K562 (cell line): ENCODE measurements around the gene ATP6V0E1. TPM values are rescaled to one million over a fixed set of nuclear protein-coding genes. Genes with fewer than 3 reads are reported as not detected.

ENCODE experiments used
- ATF7 ChIP-seq: fragments of 450-650 bp; IDR thresholded peaks from 2 replicates; pipeline ENCODE4 v1.7.1; 2014; ENCODE audit warnings: mild to moderate bottlenecking, moderate library complexity
- GTF2A2 ChIP-seq: IDR thresholded peaks from 2 replicates; pipeline ENCODE4 v1.6.1; 2016; ENCODE audit warnings: mild to moderate bottlenecking, missing genetic modification characterization, missing compliant biosample characterization
- HMGN3 ChIP-seq: IDR thresholded peaks from 2 replicates; pipeline ENCODE4 v1.6.1; 2011; ENCODE audit warnings: borderline replicate concordance, low read depth, mild to moderate bottlenecking, mixed read lengths, low read length; ENCODE audit not compliant: insufficient read length; ENCODE audit errors: extremely low read depth
- MAZ ChIP-seq, 2 experiments: fragments of 450-650 bp in 1 of 2; sonication (generic) in 1 of 2; formaldehyde crosslinking; IDR thresholded peaks in 1 of 2; conservative IDR thresholded peaks in 1 of 2; 2 replicates each; pipeline versions ENCODE4 v1.4.0 to v1.5.0; 2020; ENCODE audit warnings: mild to moderate bottlenecking in 1 of 2, missing genetic modification reagents in 1 of 2
- NR1H2 ChIP-seq: sonication (generic); formaldehyde crosslinking; IDR thresholded peaks from 2 replicates; pipeline ENCODE4 v1.4.0; 2020; ENCODE audit warnings: mild to moderate bottlenecking, missing genetic modification reagents
- PRMT5 ChIP-seq: sonication (generic); formaldehyde crosslinking; IDR thresholded peaks from 2 replicates; pipeline ENCODE4 v1.5.0; 2020; ENCODE audit warnings: missing genetic modification reagents
- SIX5 ChIP-seq, 2 experiments: IDR thresholded peaks; 2 replicates each; pipeline ENCODE4 v1.6.1; 2011; ENCODE audit warnings: low read length in 2 of 2, borderline replicate concordance in 1 of 2, low read depth in 1 of 2, mild to moderate bottlenecking in 1 of 2, moderate library complexity in 1 of 2; ENCODE audit not compliant: insufficient read depth in 1 of 2
- SP2 ChIP-seq: IDR thresholded peaks from 2 replicates; pipeline ENCODE4 v1.6.1; 2011; ENCODE audit warnings: mild to moderate bottlenecking, low read depth, low read length, moderate library complexity; ENCODE audit not compliant: poor library complexity, severe bottlenecking; ENCODE audit errors: extremely low read depth
- ZC3H4 ChIP-seq: sonication (generic); formaldehyde crosslinking; IDR thresholded peaks from 2 replicates; pipeline ENCODE4 v1.9.0; 2021; ENCODE audit warnings: missing genetic modification reagents, borderline replicate concordance
- ZNF124 ChIP-seq: sonication (generic); formaldehyde crosslinking; IDR thresholded peaks from 2 replicates; pipeline ENCODE4 v1.8.1; 2022; ENCODE audit warnings: missing genetic modification reagents
- ZNF133 ChIP-seq: fragments of 250-450 bp; sonication (Bioruptor Pico); IDR thresholded peaks from 2 replicates; pipeline ENCODE4 v1.4.0; 2020; ENCODE audit warnings: mild to moderate bottlenecking
- ZNF324 ChIP-seq: fragments of 250-450 bp; sonication (Bioruptor Pico); IDR thresholded peaks from 2 replicates; pipeline ENCODE4 v1.4.0; 2020; ENCODE audit warnings: mild to moderate bottlenecking
- ZNF445 ChIP-seq: fragments of 250-450 bp; sonication (Bioruptor Pico); IDR thresholded peaks from 2 replicates; pipeline ENCODE4 v1.4.0; 2020; ENCODE audit warnings: low read depth, mild to moderate bottlenecking, moderate library complexity
- ZNF717 ChIP-seq: fragments of 250-450 bp; sonication (Bioruptor Pico); IDR thresholded peaks from 2 replicates; pipeline ENCODE4 v1.5.0; 2021
- ZNF76 ChIP-seq: fragments of 250-450 bp; sonication (Bioruptor Pico); IDR thresholded peaks from 2 replicates; pipeline ENCODE4 v1.4.0; 2020; ENCODE audit warnings: mild to moderate bottlenecking, moderate library complexity, borderline replicate concordance
- polyA plus RNA-seq, 8 experiments: library from polyadenylated mRNA; depleted of rRNA in 4 of 8; stranded (reverse) in 5 of 8; unstranded in 3 of 8; fragments of >200 nt; fragmentation: Nextera tagmentation in 2 of 8; fragmentation: Illumina TruSeq in 1 of 8; extraction: Ambion mirVana in 2 of 8; extraction: Trizol in 1 of 8; gene quantifications; 2 replicates each; pipeline versions ENCODE4 v1.2.1 to v1.2.3, GENCODE V29; 2011 to 2014; ENCODE audit warnings: inconsistent platforms in 1 of 8, missing spikeins in 1 of 8
- total RNA-seq, 7 experiments: library from RNA; depleted of rRNA in 6 of 7; stranded (reverse); fragments of >200 nt in 6 of 7; fragmentation: Illumina TruSeq in 2 of 7; extraction: Trizol in 2 of 7; gene quantifications; 2 replicates each; pipeline versions ENCODE4 v1.2.1 to v1.2.3, GENCODE V29; 2011 to 2021; ENCODE audit warnings: low replicate concordance in 1 of 7
- TF ChIP-seq, protein P1 (sequence below), 3 experiments: fragments of 200-800 bp in 1 of 3; sonication (Bioruptor generic) in 1 of 3; sonication (generic) in 1 of 3; formaldehyde crosslinking in 1 of 3; IDR thresholded peaks; 2 replicates each; pipeline versions ENCODE4 v1.6.1 to v1.8.0; 2016 to 2022; ENCODE audit warnings: mild to moderate bottlenecking in 2 of 3, missing compliant biosample characterization in 2 of 3, missing genetic modification characterization in 2 of 3, missing genetic modification reagents in 1 of 3
- TF ChIP-seq, protein P2 (sequence below): fragments of 250-450 bp; sonication (Bioruptor Pico); IDR thresholded peaks from 2 replicates; pipeline ENCODE4 v1.9.0; 2021; ENCODE audit warnings: mild to moderate bottlenecking, inconsistent platforms
- TF ChIP-seq, protein P3 (sequence below): fragments of 450-650 bp; IDR thresholded peaks from one replicate; pipeline ENCODE4 v1.6.1; 2018; ENCODE audit warnings: mild to moderate bottlenecking, moderate library complexity; ENCODE audit not compliant: partially characterized antibody
- TF ChIP-seq, protein P4 (sequence below): fragments of 450-650 bp; IDR thresholded peaks from 2 replicates; pipeline ENCODE4 v1.6.1; 2016; ENCODE audit warnings: antibody characterized with exemption

The ATP6V0E1 gene
- total and polyA plus RNA-seq, 9 of the 15 experiments (the other 6 are each of a cell fraction or from before 2014, with no cell fraction given) = 63.8 to 395 (median 112) TPM

DNA sequence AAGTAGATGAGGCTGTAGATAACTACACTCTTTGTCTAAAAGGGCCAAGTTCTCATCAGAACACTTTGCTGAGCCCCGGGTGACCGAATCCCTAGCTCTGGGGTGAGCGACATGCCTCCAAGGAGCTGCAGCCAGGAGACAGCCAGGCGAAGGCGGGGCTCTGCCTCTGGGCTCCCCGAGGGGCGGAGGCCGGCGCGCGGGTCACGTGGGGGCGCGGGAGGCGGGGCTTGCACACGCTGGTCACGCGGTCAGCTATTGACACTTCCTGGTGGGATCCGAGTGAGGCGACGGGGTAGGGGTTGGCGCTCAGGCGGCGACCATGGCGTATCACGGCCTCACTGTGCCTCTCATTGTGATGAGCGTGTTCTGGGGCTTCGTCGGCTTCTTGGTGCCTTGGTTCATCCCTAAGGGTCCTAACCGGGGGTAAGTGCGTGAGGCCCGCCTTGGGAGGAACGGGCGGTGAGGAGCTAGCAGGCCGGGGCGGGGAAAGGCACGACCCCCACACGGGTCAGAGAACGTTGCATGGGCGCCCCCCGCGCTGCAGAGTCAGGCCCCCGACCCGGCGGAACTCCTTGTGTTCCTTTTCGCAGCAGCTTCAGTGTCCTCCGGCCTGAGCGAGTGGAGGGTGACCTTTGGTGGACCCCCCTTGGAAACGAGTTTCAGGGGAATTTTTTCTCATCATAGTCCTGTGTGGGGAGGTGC is at the start of gene ATP6V0E1 (continued):
- TF ChIP-seq, protein P1, sequence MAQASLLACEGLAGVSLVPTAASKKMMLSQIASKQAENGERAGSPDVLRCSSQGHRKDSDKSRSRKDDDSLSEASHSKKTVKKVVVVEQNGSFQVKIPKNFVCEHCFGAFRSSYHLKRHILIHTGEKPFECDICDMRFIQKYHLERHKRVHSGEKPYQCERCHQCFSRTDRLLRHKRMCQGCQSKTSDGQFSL (CRISPR knock-in tag; IDR thresholded peaks at IDR 0.05) = peak; percentile 41; the same call in 1 of the 2 replicates
- TF ChIP-seq, protein P1 (tag; IDR thresholded peaks at IDR 0.05) = no peak
- TF ChIP-seq PRMT5 (no peak), ZNF717 (no peak), HMGN3 (peak; percentile 91), NR1H2 (CRISPR knock-in tag) (no peak), MAZ (CRISPR knock-in tag; conservative IDR thresholded peaks at IDR 0.05 in 1 of 2, IDR thresholded peaks at IDR 0.05 in 1 of 2) (peak; percentile 72 to 90), ZNF324 (no peak), ZNF76 (no peak), GTF2A2 (tag) (no peak), SP2 (no peak), ZNF445 (CRISPR knock-in tag) (no peak), ZC3H4 (CRISPR knock-in tag) (peak; percentile 84; the same call in 1 of the 2 replicates), SIX5 (IDR thresholded peaks at IDR 0.05; ENCODE audit: borderline replicate concordance in 1 of 2, insufficient read depth in 1 of 2, low read depth in 1 of 2, low read length in 2 of 2) (no peak), ZNF124 (CRISPR knock-in tag) (no peak), ZNF133 (no peak), ATF7 (peak; percentile 40; the same call in 1 of the 2 replicates)
- TF ChIP-seq, protein P2, sequence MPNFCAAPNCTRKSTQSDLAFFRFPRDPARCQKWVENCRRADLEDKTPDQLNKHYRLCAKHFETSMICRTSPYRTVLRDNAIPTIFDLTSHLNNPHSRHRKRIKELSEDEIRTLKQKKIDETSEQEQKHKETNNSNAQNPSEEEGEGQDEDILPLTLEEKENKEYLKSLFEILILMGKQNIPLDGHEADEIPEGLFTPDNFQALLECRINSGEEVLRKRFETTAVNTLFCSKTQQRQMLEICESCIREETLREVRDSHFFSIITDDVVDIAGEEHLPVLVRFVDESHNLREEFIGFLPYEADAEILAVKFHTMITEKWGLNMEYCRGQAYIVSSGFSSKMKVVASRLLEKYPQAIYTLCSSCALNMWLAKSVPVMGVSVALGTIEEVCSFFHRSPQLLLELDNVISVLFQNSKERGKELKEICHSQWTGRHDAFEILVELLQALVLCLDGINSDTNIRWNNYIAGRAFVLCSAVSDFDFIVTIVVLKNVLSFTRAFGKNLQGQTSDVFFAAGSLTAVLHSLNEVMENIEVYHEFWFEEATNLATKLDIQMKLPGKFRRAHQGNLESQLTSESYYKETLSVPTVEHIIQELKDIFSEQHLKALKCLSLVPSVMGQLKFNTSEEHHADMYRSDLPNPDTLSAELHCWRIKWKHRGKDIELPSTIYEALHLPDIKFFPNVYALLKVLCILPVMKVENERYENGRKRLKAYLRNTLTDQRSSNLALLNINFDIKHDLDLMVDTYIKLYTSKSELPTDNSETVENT = peak; percentile 28; the same call in 1 of the 2 replicates
- TF ChIP-seq, protein P3, sequence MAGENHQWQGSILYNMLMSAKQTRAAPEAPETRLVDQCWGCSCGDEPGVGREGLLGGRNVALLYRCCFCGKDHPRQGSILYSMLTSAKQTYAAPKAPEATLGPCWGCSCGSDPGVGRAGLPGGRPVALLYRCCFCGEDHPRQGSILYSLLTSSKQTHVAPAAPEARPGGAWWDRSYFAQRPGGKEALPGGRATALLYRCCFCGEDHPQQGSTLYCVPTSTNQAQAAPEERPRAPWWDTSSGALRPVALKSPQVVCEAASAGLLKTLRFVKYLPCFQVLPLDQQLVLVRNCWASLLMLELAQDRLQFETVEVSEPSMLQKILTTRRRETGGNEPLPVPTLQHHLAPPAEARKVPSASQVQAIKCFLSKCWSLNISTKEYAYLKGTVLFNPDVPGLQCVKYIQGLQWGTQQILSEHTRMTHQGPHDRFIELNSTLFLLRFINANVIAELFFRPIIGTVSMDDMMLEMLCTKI = no peak
- TF ChIP-seq, protein P4, sequence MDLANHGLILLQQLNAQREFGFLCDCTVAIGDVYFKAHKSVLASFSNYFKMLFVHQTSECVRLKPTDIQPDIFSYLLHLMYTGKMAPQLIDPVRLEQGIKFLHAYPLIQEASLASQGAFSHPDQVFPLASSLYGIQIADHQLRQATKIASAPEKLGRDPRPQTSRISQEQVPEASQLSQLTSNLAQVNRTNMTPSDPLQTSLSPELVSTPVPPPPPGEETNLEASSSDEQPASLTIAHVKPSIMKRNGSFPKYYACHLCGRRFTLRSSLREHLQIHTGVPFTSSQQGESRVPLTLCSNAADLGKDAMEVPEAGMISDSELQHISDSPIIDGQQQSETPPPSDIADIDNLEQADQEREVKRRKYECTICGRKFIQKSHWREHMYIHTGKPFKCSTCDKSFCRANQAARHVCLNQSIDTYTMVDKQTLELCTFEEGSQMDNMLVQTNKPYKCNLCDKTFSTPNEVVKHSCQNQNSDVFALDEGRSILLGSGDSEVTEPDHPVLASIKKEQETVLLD = no peak
